Endometrium (tissue), 2 donors: ENCODE results near the gene PIP4P1.
A peak's percentile ranks its signal among the peaks of the same experiment; 100 is the strongest.
"Not testable (repeated sequence)": the region's sequence is repeated elsewhere in the genome, so short reads cannot be mapped to it uniquely, and the experiment has no call there.

Source experiments
- FAIRE-seq: peaks from 2 replicates; lab custom pipeline; 2012; peaks lifted over from hg19 to GRCh38; lab: Jason Lieb, UNC
- donor health status: control.
- donor health status: control.

PIP4P1 gene

DNA sequence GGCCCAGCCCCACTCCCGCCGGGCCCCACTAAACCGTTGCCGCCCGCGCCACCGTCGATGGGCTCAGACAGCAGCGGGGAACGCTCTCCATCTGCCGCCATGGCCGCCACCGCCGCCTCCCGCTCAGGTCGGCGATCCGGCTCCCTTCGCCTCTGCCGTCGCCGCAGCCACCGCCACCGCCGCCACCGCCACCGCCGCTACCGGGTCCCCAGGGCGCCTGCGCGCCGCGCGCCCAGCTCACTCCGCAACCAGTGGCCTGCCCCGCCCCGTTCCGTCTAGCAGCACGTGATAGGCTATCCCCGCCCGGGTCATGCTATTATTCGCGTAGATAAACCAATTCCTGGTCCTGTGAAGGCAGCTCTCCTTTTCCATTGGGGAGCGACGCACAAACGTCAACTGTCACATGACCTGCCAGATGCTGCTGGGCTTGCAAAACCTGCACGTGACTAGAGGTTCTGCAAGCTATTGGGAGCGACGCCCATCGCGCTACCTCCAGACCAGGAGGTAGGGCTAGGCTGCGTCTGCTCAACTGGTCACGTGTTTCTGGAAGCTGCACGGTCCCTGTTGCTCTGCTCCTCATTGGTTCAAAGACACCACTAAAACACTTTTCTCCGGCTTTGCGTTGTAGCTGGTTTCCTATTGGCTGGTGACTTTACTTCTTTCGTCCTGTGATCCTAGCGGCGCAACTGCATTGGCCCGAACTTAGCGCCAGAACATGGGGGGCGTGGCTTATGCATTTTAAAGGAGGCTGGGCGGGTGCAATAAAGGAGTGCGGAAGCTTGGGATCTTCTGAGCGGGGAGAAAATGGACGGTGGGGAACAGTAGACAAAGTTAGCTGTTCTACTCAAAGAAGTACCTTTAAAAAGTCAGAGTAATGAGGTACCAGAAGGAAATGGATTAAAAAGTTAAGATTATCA, at the start of gene PIP4P1:
PIP4P1 (minus strand) TSS at position 210 of the 917 bp plus-strand sequence; CDS start at position 101, 109 bp downstream.
- peak; percentile 100 for FAIRE-seq

DNA sequence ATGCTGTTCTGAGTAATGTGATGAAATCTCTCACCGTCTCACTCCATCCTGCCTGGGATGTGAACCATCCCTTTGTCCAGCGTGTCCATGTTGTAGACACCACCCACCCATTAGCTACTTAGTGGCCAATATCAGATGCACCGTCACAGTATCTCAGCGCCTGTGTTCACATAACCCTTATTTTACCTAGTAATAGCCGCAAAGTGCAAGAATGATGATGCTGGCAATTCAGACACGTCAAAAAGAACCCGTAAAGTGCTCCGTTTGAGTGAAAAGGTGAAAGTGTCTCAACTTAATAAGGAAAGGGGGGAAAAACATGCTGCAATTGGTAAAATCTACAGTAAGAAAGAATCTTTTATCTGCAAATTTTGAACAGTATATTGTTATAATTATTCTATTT, 47.1 kb upstream of the PIP4P1 start:
- FAIRE-seq, result no peak

DNA sequence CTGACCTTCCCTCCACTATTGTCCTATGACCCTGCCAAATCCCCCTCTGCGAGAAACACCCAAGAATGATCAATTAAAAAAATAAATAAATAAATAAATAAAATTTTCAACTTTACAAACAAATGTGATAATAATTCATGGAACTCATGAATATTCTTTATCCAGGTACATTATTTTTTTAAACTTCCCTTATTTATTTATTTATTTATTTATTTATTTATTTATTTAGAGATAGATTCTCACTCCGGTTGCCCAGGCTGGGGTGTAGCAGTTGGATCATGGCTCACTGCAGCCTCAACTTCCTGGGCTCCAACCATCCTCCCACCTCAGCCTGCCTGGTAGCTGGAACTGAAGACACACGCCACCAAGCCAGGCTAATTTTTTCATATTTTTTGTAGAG, 46.3 kb upstream of the PIP4P1 start:
- FAIRE-seq, result not testable (repeated sequence)

DNA sequence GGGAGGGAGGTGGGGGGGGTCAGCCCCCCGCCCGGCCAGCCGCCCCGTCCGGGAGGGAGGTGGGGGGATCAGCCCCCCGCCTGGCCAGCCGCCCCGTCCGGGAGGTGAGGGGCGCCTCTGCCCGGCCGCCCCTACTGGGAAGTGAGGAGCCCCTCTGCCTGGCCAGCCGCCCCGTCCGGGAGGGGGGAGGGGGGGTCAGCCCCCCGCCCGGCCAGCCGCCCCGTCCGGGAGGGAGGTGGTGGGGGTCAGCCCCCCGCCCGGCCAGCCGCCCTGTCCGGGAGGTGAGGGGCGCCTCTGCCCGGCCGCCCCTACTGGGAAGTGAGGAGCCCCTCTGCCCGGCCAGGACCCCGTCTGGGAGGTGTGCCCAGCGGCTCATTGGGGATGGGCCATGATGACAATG, 45.5 kb upstream of the PIP4P1 start:
- FAIRE-seq, result not testable (repeated sequence)

DNA sequence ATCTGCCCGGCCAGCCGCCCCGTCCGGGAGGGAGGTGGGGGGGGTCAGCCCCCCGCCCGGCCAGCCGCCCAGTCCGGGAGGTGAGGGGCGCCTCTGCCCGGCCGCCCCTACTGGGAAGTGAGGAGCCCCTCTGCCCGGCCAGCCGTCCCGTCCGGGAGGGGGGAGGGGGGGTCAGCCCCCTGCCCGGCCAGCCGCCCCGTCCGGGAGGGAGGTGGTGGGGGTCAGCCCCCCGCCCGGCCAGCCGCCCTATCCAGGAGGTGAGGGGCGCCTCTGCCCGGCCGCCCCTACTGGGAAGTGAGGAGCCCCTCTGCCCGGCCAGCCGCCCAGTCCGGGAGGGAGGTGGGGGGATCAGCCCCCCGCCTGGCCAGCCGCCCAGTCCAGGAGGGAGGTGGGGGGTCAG, 45.0 kb upstream of the PIP4P1 start:
- not testable (repeated sequence) for FAIRE-seq

DNA sequence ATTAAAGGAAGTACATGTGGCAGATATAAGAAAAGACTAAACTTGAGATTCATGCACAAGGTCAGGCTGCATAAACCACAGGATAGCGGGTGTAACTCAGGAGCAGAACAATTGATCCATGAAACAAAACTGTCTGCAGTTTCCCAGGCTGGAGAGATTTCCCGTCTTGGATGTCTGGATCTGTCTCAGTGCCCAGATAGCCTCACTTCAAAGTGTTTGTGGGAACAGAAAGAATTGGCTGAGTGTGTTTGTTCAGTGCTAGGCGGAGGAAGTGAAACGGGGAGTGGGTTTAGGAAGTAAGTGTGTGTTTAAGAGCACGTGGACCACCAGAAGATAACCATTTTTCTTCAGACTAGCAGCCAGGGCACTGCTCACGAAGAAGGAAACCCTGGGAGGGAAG, 42.7 kb upstream of the PIP4P1 start:
- no peak for FAIRE-seq

DNA sequence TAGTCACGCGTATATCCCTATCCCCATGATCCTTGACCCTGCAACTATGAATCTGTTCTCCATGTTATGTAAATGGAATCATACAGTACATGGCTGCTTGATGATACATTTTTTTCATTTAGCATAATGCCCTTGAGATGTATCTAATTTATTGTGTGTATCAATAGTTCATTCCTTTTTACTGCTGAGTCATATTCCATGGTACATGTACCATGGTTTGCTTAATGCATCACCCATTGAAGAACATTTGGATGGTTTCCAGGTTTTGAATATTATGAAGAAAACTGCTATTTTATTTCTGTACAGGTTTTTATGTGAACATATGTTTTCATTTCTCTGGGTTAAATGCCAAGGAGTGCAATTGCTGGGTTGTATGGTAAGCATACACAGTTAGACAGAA, 40.1 kb upstream of the PIP4P1 start:
- no peak for FAIRE-seq

DNA sequence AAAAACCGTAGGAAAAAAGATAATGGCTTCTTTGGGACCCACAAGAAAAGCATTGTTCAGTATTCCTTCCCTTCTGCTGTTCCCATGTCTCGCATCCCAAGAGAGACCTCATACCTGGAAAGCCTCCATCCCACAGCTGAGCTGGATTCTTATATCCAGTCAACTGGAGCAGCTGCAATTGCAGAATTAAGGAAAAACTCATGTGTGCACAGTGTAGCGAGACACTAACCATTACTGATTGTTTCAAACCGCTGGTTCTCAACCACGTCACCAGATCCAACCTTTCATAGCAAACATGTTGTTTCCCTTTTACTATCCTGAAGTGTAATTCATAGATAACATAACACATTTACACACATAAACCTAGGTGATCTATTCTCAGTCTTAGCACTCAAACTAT, 38.6 kb upstream of the PIP4P1 start:
- FAIRE-seq, result no peak

DNA sequence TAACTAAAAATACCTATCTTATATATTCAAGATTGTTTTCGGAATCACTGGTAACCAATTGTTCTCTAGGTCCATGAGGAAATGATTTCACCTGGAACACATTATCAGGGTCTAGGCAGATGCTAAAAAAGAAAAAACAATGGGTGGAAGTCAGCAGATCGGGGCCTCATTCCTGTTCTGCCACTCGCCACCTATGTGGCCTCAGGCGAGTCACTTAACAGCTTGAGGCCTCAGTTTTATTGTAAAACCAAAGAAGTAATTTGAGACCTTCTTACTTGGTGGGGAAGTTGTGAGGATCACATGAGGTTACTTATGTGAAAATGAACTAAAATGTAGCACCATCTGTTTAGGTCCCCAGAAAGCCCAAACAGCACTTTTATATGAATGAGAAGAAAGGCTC, 37.9 kb upstream of the PIP4P1 start:
- no peak for FAIRE-seq

DNA sequence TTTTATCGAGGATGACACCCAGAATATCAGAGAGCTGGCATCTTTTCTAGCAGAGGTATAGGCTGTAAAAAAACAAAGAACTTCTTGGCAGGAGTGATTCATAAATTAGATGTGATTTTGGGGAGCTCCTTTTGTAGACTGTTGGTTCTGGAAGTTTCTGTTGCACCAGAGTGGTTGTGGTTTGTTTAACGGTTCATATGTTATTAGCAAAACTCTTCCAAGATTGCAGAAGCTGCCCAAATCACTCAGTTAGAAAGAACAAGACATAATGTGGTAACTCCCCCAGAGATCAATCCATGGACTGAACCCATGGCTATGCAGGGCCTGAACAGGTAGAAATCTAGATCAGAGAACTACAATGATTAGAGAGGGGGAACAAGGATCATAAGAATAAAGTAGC, 37.4 kb upstream of the PIP4P1 start:
- no peak for FAIRE-seq

DNA sequence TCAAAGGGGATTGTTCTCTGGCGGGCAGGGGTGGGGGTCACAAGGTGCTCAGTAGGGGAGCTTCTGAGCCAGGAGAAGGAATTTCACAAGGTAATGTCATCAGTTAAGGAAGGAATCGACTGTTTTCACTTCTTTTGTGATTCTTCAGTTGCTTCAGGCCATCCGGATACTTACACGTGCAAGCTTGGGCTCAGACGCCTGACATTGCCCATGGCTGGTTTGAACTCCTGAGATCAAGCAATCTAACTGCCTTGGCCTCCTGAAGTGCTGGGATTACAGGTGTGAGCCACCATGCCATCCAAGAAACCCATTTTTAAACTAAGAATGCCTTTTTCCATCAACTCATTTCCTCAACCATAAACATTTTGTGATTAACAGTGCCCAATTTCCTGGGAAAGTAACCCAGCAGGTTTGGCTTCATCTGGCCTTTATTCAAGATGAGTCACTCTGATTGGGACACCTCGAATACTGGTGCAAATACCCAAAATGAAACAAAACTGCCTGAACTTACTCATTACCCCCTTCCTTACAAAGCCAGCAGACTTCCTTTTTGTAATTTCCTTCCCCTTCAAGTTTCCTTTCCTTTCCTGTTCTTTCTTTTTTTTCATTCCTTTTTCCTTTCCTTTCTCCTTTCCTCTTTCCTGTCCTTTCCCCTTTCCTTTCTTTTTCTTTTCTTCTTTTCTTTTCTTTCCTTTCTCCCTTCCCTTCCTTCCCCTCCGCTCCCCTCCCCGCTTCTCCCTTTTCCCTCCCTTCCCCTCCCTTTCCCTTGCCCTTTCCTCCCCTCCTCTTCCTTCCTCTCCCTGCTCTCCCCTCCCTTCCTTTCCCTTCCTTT, 33.9 kb upstream of the PIP4P1 start:
- FAIRE-seq, result no peak

DNA sequence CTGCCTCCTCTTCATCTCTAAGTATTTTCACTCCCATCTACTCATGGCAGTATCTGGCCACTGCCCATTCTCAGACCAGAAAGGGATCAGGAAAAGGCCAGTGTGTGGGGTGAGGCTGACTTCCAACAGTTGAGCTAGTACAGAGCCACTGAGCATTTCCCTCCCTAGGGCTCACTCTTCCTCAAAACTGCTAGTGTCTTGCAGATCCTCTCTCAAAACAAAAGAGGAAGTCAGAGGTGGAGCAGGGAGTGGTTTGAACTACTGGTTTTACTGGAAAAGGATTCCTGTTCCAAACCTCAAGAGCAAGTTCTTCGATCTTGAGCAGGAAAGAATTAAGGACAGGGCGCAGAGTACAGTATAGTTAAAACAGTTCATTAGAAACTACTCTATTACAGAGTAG, 32.4 kb upstream of the PIP4P1 start:
- FAIRE-seq, result no peak

DNA sequence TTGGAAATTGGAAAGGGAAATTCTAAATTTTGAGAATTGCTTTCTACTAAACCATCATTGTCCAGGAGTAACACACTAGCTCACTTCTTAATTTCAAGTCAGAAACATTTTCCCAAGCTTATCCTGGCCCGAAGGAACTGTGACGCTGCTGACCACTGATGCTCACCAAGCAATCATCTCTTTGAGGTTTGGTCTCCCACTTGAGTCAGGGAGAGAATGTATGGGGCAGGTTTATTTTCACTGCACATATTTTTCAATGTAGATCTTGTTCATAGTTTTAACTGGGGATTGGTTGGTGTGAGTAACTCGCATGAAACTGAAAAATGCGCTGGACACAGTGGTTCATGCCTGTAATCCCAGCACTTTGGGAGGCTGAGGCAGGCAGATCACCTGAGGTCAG, 31.3 kb upstream of the PIP4P1 start:
- no peak for FAIRE-seq

DNA sequence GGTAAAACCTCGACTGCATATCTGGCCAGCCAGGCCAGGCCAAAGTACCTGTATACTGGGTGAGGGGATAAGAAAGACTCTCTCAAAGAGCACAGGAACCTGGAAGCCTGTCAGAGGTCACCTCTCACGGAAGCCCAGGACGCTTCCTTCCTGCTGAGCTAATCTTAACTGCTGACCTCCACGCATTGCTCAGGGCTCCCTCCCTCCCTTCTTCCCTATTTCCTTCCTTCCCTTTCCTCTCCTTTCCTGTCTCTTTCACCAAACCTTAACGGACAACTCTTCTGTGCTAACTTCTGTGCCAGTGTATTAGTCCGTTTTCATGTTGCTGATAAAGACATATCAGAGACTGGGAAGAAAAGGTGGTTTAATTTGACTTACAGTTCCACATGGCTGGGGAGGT, 29.3 kb upstream of the PIP4P1 start:
- no peak for FAIRE-seq

DNA sequence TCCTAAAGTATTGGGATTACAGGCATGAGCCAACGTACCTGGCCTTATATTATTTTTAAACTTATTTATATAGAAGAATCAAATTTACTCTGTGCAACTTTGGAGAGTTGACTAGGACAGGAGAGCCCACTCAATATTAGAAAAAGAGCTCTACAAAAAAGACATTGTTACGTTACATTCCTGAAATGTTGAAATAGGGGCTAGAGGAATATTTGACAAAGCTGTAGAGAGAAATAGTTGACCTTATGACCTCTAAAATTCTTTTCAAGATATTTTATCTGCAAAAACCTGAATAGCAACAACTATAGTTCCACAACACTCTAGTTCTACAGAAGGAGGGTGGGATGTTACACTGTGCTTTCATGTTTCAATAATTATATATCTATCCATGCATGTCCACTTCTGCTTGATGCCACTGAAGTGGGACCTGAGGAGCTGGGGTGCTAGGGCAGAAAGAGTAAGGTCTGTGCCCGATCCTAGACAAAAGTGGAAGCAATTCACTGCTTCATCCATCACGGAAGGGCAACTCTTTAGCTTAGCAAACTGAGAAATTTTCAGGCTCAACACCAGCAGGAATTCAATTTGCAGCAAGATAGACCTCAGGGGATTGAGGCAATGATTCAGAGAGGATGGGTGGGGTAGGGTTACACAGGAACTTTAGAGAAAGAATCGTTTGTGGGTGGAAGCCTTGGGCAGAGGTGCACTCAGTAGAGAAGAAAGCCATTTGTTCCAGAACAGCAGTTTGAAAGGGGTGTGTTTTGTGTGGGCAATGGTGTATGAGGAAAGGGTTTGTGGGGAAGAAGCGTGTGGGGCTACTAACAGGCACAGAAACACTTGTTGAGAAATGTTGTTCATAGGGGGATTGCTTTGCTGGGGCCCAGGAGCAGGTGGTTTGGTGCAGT, 28.1 kb upstream of the PIP4P1 start:
- no peak for FAIRE-seq

DNA sequence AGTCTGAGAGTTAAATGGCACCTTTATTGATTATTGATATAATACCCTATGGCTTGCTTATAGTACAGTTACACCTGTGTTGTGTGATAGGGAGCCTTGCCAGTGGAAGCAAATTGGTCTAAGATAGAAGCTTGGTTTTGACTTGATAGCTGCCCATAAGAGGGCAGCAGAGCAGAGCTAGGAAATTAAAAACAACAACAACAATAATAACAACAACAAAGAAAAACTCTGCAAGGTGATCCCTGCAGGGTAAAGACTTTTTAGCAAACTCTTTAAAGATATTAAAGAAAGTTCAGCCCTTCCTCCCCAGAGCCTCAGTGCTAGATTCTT, 26.1 kb upstream of the PIP4P1 start:
- no peak for FAIRE-seq

DNA sequence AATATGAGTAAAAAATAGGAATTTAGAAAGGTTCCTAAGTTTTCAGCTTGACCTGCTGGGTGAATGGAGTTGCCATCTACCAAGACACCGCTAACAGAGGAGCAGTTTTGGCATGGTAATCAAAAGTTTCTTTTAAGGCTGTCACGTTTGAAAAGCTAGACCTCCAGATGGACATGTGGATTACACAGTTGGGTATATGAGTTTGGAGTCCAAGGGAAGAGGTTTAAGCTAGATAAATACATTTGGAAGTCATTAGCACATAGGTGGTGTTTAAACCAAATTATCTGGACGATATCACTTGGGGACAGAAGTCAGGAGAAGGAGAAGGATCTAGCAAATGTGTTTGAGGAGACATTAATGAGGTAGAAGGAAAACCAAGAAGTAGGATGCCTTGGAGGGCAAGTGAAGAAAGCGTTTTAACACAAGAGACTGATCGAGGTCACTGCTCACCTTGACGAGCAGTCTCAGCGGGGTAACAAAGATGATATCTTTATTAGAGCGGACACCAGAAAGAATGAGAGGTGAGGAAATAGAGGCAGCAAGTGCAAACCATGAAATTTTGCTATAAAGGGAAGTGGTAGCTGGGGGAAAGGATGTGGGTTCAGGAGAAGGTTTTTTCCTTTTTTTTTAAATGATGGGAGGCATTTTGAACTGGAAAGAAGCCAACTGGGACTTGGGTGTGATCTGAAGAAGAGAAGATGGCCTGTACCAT, 25.6 kb upstream of the PIP4P1 start:
- no peak for FAIRE-seq

DNA sequence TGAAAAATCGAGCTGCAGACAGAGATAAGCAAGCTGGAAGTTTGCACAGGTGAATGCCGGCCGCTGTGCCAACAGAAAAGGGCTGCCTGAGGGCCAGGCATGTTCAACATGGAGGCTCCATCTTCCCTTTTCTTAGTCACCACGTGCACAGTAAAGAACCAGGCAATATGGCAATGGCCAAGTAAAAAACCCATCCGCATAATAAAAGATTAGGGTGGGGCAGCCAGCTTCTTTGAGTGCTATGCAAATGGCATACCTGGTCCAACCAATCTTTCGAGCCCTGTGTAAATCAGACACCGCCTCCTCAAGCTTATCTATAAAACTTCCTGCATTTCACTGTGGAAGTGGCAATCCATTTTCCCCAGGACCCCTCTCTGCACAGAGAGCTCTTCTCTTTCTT, 24.7 kb upstream of the PIP4P1 start:
- FAIRE-seq, result no peak

DNA sequence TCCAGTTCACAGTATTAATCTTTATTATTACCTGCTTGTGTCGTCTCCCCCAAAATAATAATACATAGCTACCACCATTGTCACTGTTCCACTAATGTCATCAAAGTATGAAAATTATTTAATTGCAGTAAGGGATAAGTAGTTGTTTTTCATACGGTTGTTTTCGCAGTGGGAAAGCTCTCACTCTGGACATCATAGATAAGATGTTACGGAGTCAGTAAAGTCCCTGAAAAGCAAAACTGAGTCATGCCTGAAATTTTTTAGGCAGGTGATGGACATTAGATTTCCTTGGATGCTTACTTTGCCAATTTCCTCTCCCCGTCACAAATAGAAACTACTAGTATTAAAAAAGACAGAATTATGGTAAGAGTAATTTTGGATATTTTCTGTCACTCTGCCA, 21.1 kb upstream of the PIP4P1 start:
- no peak for FAIRE-seq

DNA sequence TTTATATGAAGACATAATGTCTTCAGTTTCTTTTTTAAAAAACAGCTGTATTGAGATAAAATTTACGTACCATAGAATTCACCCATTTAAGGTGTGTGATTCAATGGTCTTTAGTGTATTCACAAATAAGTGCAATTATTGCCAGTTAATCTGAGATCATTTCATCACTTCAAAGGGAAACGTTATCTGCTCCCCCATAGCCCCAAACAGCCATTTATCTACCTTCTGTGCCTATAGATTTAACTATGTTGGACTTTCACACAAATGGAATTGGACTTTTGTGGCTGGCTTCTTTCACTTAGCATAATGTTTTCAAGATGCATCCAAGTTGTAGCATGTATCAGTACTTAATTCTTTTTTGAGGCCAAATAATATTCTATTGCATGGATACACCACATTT, 17.7 kb upstream of the PIP4P1 start:
- FAIRE-seq, result no peak

DNA sequence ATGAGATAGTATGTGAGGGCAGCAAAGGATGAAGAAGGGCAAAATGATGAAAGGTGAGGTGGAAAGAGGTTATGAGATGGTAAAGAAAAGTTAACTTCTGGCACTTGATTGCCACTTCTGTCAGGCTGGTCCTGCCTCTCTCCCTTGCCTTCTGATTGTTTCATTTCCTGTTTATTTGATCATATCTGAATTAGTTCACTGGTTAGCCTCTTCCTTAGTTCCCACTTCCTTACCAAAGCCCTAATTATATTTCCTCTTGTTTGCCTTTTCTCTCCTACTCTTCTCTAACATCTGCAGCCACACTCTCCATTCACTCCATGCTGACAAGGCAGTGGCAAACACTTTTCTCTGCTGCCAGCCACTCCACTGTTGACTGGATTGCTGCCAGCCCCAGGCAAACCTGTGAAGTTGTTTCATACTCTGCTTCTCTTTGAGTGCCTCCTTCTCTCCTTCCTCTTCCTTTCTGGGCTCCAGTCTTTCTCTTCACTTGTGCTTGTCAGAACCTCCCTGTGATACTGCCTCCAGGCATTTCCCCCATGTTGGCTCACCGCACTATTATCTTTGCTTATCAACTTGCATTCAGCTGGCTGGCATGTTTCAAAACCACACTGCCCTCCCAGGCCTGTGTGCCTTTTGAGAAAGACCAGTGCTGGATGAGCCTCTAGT, 16.1 kb upstream of the PIP4P1 start:
- no peak for FAIRE-seq
